HL-60 (cell line): ENCODE data around the gene KRT35.

ENCODE experiments used
- DNase-seq, 2 experiments: peaks; one replicate each; pipeline ENCODE4 v3.0.0-alpha.2; 2010 to 2020; ENCODE audit warnings: low read depth in 1 of 2, low spot score in 1 of 2
- H3K27ac ChIP-seq: fragments of 250-450 bp; sonication (Bioruptor Pico); replicated peaks from 2 replicates; pipeline ENCODE4 v1.5.1; 2020; ENCODE audit warnings: mild to moderate bottlenecking, moderate library complexity
- H3K27me3 ChIP-seq: fragments of 250-450 bp; sonication (Bioruptor Pico); 2 replicates; pipeline ENCODE4 v1.5.1; 2021; ENCODE audit warnings: mild to moderate bottlenecking, moderate library complexity; ENCODE audit not compliant: insufficient read depth, poor library complexity, severe bottlenecking
- H3K4me3 ChIP-seq: replicated peaks from 2 replicates; pipeline ENCODE4 v1.5.1; 2011; ENCODE audit warnings: mild to moderate bottlenecking, control low read depth, low read length; ENCODE audit not compliant: insufficient read depth
- CTCF ChIP-seq: IDR thresholded peaks from one replicate; pipeline ENCODE4 v1.5.1; 2011; ENCODE audit warnings: low read length, control low read depth, inconsistent platforms; ENCODE audit not compliant: insufficient read depth
- GABPA ChIP-seq: IDR thresholded peaks from 2 replicates; pipeline ENCODE4 v1.6.1; 2012; ENCODE audit warnings: low read depth
- POLR2AphosphoS5 ChIP-seq: IDR thresholded peaks from 2 replicates; pipeline ENCODE4 v1.6.1; 2012; ENCODE audit warnings: low read depth
- REST ChIP-seq: IDR thresholded peaks from 2 replicates; pipeline ENCODE4 v1.6.1; 2012; ENCODE audit warnings: low read depth; ENCODE audit not compliant: insufficient replicate concordance
- SPI1 ChIP-seq: IDR thresholded peaks from 2 replicates; pipeline ENCODE4 v1.6.1; 2012; ENCODE audit warnings: low read depth, mild to moderate bottlenecking, borderline replicate concordance

Gene KRT35

GRCh38 chr17:41490000-41490990 is 9.3 kb upstream of the KRT35 start:
- Histone ChIP-seq H3K4me3 (no peak overlapping the region), H3K27ac (no peak overlapping the region), H3K27me3 (no peaks in the 10 kb centered on the region)
- no peak for TF ChIP-seq REST
- no peak for TF ChIP-seq POLR2AphosphoS5
- no peak for TF ChIP-seq GABPA
- TF ChIP-seq SPI1: no peak
- no peak for TF ChIP-seq CTCF
- DNase-seq: no peak

- DNase-seq: no peak
- Histone ChIP-seq H3K27ac (no peak within 1 kb of the TSS), H3K4me3 (no peak within 1 kb of the TSS), H3K27me3 (no peaks in the 10 kb centered on the region)
- no peak for TF ChIP-seq SPI1
- TF ChIP-seq REST: no peak
- TF ChIP-seq CTCF: no peak
- TF ChIP-seq POLR2AphosphoS5: no peak
- no peak for TF ChIP-seq GABPA
Measured at GRCh38 chr17:41489531-41489930, 8.6 kb upstream of the KRT35 start, which contains the start of gene KRT36. KRT36 (minus strand) TSS chr17:41489910; CDS start chr17:41489864, 46 bp downstream.

- peak in 1 of 2 experiments; percentile 15 for DNase-seq
- Histone ChIP-seq H3K27ac (no peak overlapping the region), H3K27me3 (no peaks in the 10 kb centered on the region), H3K4me3 (no peak overlapping the region)
- TF ChIP-seq GABPA (no peak), POLR2AphosphoS5 (no peak), CTCF (peak; percentile 14)
Measured at GRCh38 chr17:41486809-41487530, 6.0 kb upstream of the KRT35 start.
